ENCODE results near the gene SKAP1.
"Not testable (repeated sequence)": the region's sequence is repeated elsewhere in the genome, so short reads cannot be mapped to it uniquely, and the experiment has no call there.

The SKAP1 gene

GRCh38 chr17:48247038-48247437, 183.0 kb downstream of the SKAP1 start:
- DNase-seq (ENCODE audit: low read depth in 1 of 2, low spot score in 1 of 2), result no peak

GRCh38 chr17:48246612-48247011, 183.4 kb downstream of the SKAP1 start:
- no peak for DNase-seq (ENCODE audit: low read depth in 1 of 2, low spot score in 1 of 2)

GRCh38 chr17:48245465-48246033, 184.5 kb downstream of the SKAP1 start:
- not testable (repeated sequence) for DNase-seq (ENCODE audit: low read depth in 1 of 2, low spot score in 1 of 2)

- DNase-seq (ENCODE audit: low read depth in 1 of 2, low spot score in 1 of 2), result no peak
Measured at GRCh38 chr17:48244814-48245213, 185.2 kb downstream of the SKAP1 start.

- no peak for DNase-seq (ENCODE audit: low read depth in 1 of 2, low spot score in 1 of 2)
Measured at GRCh38 chr17:48244121-48244711, 185.8 kb downstream of the SKAP1 start.

GRCh38 chr17:48241770-48242497, 188.1 kb downstream of the SKAP1 start:
- DNase-seq (ENCODE audit: low read depth in 1 of 2, low spot score in 1 of 2), result no peak

- DNase-seq (ENCODE audit: low read depth in 1 of 2, low spot score in 1 of 2), result no peak
Measured at GRCh38 chr17:48241131-48241591, 188.9 kb downstream of the SKAP1 start.

- DNase-seq (ENCODE audit: low read depth in 1 of 2, low spot score in 1 of 2), result no peak
Measured at GRCh38 chr17:48240562-48241130, 189.4 kb downstream of the SKAP1 start.

GRCh38 chr17:48240122-48240521, 189.9 kb downstream of the SKAP1 start:
- no peak for DNase-seq (ENCODE audit: low read depth in 1 of 2, low spot score in 1 of 2)

- no peak for DNase-seq (ENCODE audit: low read depth in 1 of 2, low spot score in 1 of 2)
Measured at GRCh38 chr17:48239603-48239995, 190.4 kb downstream of the SKAP1 start.

- no peak for DNase-seq (ENCODE audit: low read depth in 1 of 2, low spot score in 1 of 2)
Measured at GRCh38 chr17:48238933-48239602, 190.9 kb downstream of the SKAP1 start.

GRCh38 chr17:48237456-48237855, 192.6 kb downstream of the SKAP1 start:
- DNase-seq (ENCODE audit: low read depth in 1 of 2, low spot score in 1 of 2), result no peak

GRCh38 chr17:48236681-48237134, 193.3 kb downstream of the SKAP1 start:
- DNase-seq (ENCODE audit: low read depth in 1 of 2, low spot score in 1 of 2), result no peak

GRCh38 chr17:48234922-48235321, 195.1 kb downstream of the SKAP1 start:
- DNase-seq (ENCODE audit: low read depth in 1 of 2, low spot score in 1 of 2), result no peak

- DNase-seq (ENCODE audit: low read depth in 1 of 2, low spot score in 1 of 2), result no peak
Measured at GRCh38 chr17:48231995-48232959, 197.7 kb downstream of the SKAP1 start.

- no peak for DNase-seq (ENCODE audit: low read depth in 1 of 2, low spot score in 1 of 2)
Measured at GRCh38 chr17:48229936-48230335, 200.1 kb downstream of the SKAP1 start.

- no peak for DNase-seq (ENCODE audit: low read depth in 1 of 2, low spot score in 1 of 2)
Measured at GRCh38 chr17:48228720-48229119, 201.3 kb downstream of the SKAP1 start.

- no peak for DNase-seq (ENCODE audit: low read depth in 1 of 2, low spot score in 1 of 2)
Measured at GRCh38 chr17:48225725-48226567, 204.1 kb downstream of the SKAP1 start.

- no peak for DNase-seq (ENCODE audit: low read depth in 1 of 2, low spot score in 1 of 2)
Measured at GRCh38 chr17:48223945-48224344, 206.1 kb downstream of the SKAP1 start.

Measured in activated CD4-positive, alpha-beta T cell treated with anti-CD3 and anti-CD28 coated beads, Interleukin-2, amount 50 U/mL, for 24 hours (primary cell).